Measurements from ENCODE around the gene NHLRC4.

The NHLRC4 gene

DNA sequence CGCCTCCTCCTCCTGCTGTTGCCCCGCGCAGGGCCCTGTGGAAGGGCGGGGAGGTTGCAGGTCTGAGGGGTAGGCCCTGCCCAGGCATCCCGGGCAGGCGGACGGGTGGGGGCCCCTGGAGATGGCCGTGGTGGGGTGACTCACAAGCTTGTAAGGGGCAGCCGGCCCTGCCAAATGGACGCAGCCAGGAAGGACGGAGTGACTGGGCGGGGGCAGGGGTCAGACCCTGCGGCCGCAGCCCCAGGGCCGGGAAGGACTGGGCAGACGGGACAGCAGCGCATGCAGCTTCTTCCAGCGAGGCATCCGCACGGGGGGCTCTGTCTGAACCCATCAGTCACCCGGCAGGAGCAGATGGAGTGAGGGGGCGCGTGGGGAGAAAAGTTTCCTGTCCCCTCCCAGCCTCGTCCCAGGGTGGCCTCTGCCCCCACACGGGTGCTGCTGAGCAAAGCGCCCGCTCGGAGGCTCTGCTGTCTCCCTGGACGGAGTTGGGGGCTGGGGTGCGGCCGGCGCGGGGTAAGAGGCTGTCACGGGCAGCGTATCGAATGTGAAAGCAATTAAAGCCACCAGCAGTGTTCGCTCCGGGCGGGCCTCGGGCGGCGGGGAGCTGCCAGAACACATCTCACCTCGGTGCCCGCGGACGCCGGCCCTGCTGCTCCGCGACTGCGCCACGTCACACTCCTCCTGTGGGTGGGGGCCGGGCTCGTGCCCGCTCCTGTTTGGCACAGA lies 12.0 kb upstream of the NHLRC4 start:
- DNase-seq = no peak

- DNase-seq = no peak
Observed at GRCh38 chr16:555528-556473, 11.0 kb upstream of the NHLRC4 start.

GRCh38 chr16:556474-557173 lies 10.2 kb upstream of the NHLRC4 start:
- DNase-seq = no peak

GRCh38 chr16:557463-558297 lies 9.1 kb upstream of the NHLRC4 start:
- no peak for DNase-seq

DNA sequence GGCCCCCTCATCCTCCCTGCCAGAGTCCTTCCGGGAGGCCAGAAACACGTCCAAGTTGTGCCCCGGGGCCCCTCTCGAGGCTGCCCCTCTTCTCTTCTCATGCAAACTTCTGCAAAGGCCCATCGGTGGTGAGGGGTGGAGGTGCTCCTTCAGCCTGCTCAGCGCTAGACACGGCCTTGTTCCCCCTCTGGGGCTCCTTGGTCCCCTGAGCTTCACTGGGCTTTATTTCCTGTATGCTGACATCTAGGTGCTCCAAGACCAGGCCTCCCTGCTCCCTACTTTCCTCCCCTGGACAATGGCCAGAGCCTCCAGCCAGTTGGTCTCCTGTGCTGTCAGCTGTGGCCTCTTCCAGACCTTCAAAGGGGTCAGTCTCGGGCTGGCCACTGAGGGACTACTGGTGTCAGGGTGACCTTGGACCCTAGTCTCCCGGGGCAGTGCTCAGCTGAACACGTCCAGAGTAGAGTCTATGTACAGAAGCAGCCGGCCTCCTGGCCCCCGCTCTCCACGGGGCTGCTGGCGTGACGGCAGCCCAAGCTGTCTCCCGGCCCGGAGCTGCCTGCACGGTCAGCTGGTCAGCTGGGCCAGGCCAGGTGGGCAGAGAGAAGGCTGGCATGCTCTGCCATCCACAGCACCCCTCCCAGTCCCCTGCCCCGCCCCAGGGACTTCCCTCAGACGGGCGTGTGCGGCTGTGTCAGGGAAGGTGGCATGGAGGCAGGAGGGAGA lies 8.3 kb upstream of the NHLRC4 start:
- no peak for DNase-seq

GRCh38 chr16:559021-559380 lies 7.8 kb upstream of the NHLRC4 start:
- DNase-seq = no peak

DNA sequence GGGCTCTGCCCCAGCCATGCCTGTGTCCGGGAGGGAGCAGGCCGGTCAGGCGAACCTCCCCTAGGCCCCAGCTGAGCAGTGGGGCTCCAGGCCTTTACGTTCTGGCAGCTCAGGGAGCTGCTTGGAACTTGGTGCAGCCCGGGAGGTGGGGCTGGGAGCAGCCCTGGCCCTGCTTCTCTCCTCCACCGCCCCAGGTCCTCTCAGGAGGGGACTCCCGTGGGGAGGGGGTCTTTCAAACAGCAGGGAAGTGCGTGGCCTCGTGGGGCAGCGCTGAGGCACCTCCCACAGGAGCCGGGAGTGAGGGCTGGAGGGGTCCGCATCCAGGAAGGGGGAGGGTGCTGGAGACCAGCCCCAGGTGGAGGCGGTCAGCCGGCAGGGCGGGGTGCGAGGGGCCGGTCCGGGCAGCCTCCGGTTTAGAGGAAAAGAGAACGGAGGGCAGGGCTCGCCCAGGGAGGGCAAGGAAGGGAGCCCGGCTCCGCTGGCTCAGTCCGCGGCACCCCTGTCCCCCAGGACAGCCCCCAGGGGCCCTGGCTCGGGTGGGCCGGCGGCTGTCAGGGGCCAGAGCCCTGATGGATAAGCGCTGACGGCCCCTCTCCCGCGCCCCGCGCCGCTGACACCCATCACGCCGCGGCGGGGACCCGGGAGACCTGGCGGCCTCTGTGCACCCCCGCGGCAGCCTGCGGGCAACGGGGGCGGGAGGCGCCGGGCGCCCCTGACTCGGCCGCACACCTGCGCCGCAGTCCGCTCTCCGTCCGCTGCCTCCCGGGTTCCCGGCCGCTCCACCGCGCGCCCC lies 7.2 kb upstream of the NHLRC4 start:
- no peak for DNase-seq

- no peak for DNase-seq
Observed at GRCh38 chr16:560204-560700, 6.6 kb upstream of the NHLRC4 start, which contains the start of gene PRR35. Gene PRR35, plus strand, starts transcription at chr16:560394. Its CDS starts 2,901 bp downstream, at chr16:563295.

- no peak for DNase-seq
Observed at GRCh38 chr16:560701-561412, 5.9 kb upstream of the NHLRC4 start.

GRCh38 chr16:561413-561794 lies 5.4 kb upstream of the NHLRC4 start:
- no peak for DNase-seq

DNA sequence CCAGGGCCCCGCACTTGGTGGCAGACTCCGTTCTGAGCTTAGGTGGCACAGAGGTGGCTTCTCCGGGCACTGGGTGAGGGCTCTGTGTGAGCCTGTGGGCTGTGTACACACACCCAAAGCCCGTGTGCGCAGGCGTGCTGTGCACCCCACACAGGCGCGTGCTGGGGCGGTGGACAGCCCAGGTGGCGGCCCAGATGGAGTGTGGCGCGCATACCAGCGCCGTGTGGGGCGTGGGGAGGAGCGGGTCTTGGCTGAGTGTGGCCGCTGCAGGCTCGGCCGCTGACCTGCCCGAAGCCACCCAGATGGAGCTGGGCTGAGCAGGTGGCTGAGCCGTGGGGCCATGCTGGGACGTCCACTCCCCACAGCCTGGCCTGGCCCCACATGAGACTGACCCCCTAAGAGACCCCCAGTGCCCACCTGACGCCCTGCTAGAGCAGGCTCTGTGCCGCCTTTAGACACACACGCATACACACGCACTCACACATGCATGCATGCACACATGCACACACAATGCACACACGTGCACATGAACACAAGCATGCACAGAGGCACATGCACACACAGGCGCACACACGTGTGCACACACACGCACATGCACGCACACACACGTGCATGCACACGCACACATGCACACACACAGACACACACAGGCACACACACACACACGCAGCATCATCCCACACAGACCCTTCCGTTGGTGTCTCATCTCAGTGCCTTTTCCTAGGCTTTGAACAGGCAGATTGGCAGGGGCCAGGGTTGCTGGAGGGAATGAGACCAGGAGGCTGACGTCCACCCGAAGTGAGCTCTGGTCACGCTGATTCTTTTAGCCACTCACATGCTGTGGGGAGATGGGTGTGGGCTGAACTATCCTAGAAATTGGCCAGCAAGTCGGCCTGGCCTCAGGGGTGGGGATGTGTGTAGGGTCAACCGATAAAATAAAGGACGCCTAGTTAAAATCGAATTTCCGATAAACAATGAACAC lies 4.6 kb upstream of the NHLRC4 start:
- no peak for DNase-seq

- DNase-seq = no peak
Observed at GRCh38 chr16:563072-563644, 3.6 kb upstream of the NHLRC4 start.

DNA sequence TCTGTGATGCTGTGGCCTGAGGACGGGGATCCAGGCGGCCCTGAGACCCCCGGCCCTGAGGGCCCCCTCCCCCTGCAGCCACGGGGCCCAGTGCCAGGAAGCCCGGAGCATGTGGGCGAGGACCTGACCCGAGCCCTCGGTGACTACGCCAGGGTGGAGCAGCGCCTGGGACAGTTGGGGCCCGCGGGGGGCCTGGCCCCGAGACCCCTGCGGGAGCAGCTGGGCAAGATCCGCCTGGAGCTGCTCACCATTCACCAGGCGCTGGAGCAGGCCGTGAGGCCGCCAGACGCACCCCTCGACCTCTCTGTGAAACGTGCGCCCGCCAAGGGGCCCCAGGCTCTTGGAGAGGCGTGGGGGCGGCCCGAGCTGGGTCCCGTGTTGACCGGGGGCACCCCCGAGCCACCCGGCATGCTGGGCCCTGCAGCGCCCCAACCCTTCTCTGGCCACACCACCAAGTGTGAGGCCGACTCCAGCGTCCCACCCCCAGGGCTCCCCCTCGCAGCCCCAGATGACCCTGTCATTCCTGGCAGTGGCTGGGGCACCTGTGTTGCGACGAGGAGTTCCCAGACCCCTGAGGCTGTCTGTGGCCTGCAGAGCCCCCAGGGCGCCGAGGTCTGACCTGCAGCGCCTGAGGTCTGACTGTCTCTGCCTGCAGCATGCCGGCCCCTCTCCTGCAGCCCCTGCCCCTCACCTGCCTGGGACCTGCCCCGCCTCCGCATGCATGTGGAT lies 2.0 kb upstream of the NHLRC4 start:
- no peak for DNase-seq

- no peak for DNase-seq
Observed at GRCh38 chr16:565419-566330, 1.1 kb upstream of the NHLRC4 start.

GRCh38 chr16:567373-568256 lies 810 bp downstream of the NHLRC4 start:
- DNase-seq = no peak

Data from NCI-H446 (cell line).